ENCODE results near the gene JARID2.

DNA sequence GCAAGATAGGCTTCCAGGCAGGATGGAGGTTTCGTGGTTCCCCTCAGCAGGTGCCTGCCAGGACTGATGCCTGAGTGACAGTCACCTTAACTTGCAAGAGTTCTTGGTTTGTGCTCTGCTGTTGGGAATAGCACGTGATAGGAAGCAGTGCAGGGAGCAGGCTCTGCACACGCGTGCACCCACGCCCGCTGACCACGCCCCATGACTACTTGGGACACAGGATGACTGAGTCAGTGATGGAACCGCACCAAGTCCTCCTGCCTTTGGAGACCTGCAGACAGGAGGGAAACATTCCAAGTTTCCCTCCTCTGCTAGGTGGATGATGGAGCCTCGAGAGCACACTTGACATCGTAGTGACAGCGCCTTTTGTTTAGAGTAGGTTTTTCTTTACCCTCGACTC, 252.8 kb downstream of the JARID2 start:
- TF ChIP-seq, protein P1, sequence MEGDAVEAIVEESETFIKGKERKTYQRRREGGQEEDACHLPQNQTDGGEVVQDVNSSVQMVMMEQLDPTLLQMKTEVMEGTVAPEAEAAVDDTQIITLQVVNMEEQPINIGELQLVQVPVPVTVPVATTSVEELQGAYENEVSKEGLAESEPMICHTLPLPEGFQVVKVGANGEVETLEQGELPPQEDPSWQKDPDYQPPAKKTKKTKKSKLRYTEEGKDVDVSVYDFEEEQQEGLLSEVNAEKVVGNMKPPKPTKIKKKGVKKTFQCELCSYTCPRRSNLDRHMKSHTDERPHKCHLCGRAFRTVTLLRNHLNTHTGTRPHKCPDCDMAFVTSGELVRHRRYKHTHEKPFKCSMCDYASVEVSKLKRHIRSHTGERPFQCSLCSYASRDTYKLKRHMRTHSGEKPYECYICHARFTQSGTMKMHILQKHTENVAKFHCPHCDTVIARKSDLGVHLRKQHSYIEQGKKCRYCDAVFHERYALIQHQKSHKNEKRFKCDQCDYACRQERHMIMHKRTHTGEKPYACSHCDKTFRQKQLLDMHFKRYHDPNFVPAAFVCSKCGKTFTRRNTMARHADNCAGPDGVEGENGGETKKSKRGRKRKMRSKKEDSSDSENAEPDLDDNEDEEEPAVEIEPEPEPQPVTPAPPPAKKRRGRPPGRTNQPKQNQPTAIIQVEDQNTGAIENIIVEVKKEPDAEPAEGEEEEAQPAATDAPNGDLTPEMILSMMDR (IDR thresholded peaks at IDR 0.05; ENCODE audit: insufficient read depth, low read depth, low read length), result no peak
- no peak for TF ChIP-seq EZH2 (IDR thresholded peaks at IDR 0.05; ENCODE audit: insufficient read depth, low read length)
